H1 (cell line): Measurements from ENCODE around the gene OR51B2. TPM values are rescaled to one million over a fixed set of nuclear protein-coding genes. Genes with fewer than 3 reads are reported as not detected.

Source experiments
- KDM5A ChIP-seq: fragments of 200-600 bp; IDR thresholded peaks from 2 replicates; pipeline ENCODE4 v1.7.1; 2012; ENCODE audit warnings: mild to moderate bottlenecking, low read length, inconsistent platforms, mixed read lengths
- NANOG ChIP-seq: IDR thresholded peaks from 2 replicates; pipeline ENCODE4 v1.6.1; 2011; ENCODE audit warnings: low read length, low read depth, mild to moderate bottlenecking, inconsistent platforms; ENCODE audit not compliant: insufficient read depth, poor library complexity, severe bottlenecking
- TAF1 ChIP-seq: IDR thresholded peaks from 2 replicates; pipeline ENCODE4 v1.6.1; 2011; ENCODE audit warnings: mild to moderate bottlenecking, low read depth, low read length
- polyA plus RNA-seq, 7 experiments: library from polyadenylated mRNA; depleted of rRNA in 3 of 7; stranded (reverse) in 5 of 7; unstranded in 2 of 7; fragments of >200 nt in 5 of 7; fragments of 200-250 nt in 2 of 7; gene quantifications; 1 replicate in 5 of 7; 2 replicates in 1 of 7; 4 replicates in 1 of 7; pipeline versions ENCODE4 v1.2.1 to v1.2.3, GENCODE V29; 2011 to 2013; ENCODE audit warnings: missing spikeins in 2 of 7, mixed read lengths in 2 of 7
- total RNA-seq: library from RNA; stranded (reverse); fragmentation: NEBNext Ultra II Directional; extraction: Animal tissue kit (Norgen Biotek cat#: 25700); gene quantifications from 2 replicates; pipeline ENCODE4 v1.2.1, GENCODE V29; 2021

The OR51B2 gene
- total and polyA plus RNA-seq, 2 of the 8 experiments (the other 6 are each of a cell fraction or from before 2014, with no cell fraction given) = not detected

DNA sequence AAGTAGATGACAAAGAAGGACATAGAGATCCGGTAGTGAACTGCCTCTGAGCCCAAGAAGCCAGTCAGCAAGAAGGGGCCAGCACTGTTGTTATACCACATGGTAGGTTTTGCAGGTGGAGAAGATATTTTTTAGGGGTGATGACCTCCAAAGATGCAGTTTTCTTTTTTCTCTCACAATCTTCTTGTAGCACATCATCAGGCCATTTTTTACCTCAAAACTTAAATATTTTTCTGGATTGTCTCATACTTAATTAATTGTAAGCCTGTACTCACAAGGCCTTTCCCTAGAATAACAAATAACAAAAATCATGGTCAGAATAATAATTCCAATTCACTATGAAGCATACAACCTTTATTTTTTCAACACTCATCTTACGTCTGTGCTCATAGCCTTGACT, 22.3 kb downstream of the OR51B2 start, which contains the start of gene OR51B4 (continued):
- TF ChIP-seq NANOG = no peak
- no peak for TF ChIP-seq TAF1
- no peak for TF ChIP-seq KDM5A
